NCI-H146 treated with DMSO at 0.1 percent for 48 hours (cell line): ENCODE data around the gene DCP1A.
A peak's percentile ranks its signal among the peaks of the same experiment; 100 is the strongest.

ENCODE experiments used
- DNase-seq: peaks from one replicate; lab custom pipeline; 2025; ENCODE audit not compliant: unreplicated experiment; lab: John Stamatoyannopoulos, UW

The DCP1A gene

DNA sequence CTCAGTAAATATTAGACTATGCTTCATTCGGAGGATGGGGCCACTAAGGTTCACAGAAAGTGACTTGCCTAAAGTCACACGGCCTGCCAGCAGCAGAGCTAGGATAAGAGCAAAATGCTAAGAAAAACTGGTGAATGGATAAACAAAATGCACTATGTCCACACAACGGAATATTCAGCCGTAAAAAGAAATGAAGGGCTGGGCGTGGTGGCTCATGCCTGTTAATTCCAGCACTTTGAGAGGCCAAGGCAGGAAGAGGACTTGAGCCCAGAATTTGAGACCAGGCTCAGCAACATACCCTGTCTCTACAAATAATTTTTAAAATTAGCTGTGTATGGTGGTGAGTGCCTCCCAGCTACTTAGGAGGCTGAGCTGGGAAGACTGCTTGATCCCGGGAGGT, 99.2 kb downstream of the DCP1A start:
- DNase-seq: no peak

DNA sequence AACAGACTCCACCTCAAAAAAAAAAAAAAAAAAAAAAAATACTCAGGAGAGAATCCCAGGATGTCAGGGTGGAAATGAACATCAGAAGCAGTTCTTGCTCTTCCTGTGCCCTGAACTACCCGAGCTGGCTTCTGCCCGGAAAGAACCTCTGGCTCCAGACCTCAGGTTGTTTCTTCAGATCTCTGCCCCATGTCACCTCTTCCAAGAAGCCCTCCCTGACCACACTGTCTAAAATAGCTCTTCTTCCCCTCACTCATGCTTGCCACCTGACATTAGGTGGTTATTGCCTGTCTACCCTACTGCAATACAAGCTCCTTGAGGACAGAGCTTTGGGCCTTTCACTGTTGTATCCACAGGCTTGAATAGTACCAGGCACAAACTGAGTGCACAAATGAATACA, 99.7 kb downstream of the DCP1A start:
- DNase-seq: no peak

DNA sequence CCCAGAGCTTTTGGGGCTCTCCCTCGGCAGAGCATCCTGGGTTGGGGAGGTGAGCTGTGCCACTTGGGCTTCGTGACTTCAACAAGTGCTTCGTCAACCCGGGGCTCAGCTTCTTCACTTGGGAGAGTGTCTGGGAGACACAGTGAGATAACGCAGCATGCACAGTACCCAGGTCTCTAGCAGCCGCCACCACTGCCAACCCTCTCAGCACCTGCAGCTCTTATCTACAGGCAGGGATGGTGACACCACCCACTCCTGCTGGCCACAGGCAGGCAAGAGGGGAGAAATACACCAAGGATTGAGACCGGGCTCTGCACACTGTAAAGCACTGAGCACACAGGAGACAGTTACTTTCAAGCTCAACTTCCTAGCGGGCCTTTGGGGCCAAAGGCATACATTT, 103.1 kb downstream of the DCP1A start:
- no peak for DNase-seq

DNA sequence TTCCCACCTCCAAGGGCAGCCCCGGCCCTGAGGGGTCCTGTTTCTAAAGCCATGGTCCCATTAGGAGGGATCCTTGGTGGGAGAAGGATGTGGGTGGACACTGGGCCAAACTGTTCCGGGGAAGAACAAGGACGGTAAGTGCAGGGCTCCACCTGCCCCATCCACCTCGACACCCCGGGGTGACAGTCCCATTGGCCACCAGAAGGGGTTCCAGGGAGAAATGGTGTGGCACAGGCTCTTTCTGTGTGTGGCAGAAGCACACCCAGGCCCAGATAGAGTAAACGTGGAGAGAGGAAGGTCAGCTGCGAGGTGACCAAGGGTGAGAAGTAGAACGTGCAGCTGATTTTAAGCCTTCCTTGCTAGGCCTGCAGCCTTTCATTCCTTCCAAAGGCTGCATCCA, 103.6 kb downstream of the DCP1A start:
- DNase-seq: no peak

DNA sequence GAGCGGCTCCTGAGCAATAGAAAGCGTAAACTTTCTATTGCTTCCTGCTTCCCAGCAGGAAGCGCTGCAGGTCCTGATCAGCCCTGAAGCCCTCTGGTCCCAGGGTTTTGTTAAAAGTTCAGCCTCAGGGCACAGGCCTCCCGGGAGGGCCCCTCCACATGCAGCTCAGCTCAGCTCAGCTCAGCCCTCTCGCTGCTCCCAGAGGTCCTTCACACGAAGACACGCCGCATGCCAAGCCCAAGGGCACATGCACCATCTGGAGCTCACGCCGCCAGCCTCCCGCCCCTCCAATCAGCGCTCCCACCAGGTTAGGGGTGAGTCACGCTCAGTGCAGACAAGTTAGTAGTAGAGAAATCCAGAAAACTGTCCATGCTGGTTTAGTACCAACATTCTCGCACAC, 104.2 kb downstream of the DCP1A start:
- DNase-seq: peak; percentile 46

DNA sequence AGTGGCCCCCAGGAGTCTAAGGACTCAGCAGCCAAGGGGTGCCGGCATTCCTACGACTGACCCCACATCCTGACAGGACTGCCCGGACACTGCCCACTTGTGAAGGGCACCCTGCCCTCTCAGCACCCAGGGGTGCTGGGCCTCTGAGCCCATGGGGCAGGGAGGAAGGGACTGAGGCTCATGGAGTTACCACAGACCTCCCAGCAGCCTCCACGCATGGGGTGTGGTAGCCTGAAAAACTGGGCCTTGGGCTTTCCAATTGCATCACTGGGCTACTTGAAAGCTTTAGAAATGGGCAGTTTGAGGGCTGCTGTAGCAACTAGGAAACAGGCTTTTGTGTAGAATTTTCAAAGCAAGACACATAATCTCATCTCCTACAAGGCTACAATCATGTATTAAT, 104.7 kb downstream of the DCP1A start:
- DNase-seq: no peak

DNA sequence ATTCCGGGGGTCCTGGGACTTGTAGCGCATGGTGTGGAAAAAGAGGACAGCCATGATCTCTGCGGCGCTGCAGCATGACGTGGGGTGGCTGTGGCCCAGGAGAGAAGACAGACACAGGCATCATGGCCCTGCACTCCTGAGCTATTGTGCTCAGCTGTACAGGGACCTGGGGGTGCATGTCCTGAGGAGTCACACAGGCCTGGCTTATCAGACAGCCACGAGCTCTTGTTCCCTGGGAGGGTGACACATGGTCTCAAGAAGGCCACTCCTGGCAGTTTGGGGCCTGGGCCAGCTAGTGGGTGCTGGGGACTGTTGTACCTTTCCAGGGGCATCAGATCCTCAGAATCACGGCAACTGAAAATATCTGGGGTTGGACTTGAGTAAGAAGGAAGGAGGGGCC, 105.2 kb downstream of the DCP1A start:
- no peak for DNase-seq

DNA sequence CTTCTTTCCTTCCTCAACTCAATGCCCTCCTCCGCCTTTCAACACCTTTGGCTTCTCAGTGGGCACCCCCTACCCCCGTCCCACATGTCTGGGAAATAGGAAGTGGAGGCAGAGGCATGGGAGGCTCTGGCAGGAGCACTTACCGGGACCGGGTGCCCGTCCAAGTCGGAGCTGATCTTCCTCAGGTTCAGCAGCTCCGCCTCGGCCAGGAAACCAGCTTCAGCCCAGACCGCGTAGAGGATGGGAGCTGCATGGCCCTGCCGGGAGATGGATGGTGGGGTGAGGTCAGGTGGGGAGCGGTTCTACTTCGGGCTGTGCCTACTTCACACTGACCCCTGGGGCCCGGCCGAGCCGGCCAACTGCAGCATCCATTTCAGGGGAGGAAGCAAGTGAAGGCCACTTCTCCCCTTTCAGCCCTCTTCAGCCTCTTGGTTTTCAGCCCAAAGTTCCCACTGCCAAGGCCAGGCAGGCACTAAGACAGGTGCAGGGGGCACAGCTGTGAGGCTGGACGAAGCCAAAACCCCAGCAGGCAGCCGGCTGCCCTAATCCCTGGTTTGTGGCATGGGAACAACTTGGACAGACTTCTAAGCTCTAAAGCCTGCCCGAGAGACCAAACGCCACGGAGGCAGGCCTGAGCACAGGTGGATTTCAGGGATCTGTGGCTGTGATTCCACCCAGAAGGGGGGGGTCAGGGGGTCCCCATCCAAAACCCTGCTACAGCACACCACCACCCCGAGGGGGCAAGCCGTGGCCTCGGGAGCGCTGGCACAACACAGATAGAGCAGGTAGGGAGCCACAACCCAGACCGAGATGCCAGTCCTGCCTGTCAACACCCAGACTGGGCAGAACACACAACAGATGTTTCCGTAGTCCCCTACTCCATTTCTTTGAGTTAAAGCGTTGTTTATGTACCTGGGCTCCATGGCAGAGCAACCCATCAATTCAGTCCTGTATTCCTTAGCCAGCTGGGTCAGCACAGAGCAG, 106.1 kb downstream of the DCP1A start:
- DNase-seq: no peak

DNA sequence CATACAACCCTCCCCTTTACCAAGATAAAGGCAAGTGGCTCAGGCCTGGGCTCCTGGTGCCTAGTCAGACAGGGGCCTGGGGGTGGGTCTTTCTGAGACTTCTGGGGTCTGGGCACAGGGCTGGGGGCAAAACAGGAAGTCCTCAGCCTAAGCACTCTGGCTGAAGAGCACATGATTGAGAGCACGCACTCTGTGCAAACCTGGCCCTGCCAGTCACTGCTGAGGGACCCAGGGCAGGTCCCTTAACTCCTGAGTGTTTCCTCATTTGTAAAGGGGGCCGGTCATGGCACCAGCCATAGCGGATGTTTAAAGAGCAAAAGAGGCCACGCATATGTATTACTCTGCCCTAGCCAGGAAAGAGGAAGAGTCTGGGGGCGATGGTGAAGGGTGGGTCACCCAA, 107.5 kb downstream of the DCP1A start:
- DNase-seq: no peak

DNA sequence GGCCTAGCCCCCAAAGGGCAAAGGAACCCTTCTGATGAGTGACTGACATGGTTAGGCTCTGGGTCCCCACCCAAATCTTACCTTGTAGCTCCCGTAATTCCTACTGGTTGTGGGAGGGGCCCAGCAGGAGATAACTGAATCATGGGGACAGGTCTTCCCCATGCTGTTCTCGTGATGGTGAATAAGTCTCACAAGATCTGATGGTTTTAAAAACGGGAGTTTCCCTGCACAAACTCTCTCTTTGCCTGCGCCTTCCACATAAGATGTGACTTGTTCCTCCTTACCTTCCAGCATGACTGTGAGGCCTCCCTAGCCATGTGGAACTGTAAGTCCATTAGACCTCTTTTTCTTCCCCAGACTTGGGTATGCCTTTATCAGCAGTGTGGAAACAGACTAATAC, 108.5 kb downstream of the DCP1A start:
- DNase-seq: no peak

DNA sequence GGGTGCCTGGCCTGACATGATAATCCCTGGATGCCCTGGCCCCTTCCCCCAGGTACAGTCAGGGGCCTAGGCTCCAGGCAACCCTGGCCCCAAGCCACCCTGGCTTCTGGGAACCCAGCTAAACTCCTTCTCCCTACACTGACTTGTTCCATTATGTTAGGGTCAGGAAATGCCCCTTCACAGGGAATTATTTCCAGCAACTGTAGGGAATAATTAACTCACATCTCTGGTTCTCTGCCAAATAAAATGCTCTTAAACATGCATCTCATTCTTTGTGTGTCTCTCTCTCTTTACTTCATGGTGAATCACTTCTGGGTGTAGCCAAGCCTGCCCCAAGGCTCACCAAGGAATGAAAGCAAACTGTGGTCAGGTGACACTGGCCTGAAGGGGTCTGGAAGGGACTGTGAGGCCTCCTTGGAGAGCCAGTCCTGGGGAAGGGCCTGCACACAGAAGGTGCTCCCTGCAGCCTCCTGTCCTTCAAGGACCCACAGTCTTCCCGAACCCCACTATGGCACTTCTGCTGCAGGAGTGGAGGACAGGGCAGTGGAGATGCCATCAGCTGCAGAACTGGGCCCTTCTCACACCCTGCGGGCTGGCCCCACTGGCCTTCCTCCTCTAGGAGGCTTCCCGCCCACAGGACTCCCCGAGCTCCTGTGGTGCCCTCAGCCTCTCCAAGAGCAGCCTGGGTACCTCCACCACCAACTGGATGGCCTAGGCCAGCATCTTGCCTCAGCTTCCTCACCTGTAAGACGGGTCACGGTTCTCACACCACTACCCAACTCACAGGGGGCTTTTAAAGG, 109.1 kb downstream of the DCP1A start:
- no peak for DNase-seq

DNA sequence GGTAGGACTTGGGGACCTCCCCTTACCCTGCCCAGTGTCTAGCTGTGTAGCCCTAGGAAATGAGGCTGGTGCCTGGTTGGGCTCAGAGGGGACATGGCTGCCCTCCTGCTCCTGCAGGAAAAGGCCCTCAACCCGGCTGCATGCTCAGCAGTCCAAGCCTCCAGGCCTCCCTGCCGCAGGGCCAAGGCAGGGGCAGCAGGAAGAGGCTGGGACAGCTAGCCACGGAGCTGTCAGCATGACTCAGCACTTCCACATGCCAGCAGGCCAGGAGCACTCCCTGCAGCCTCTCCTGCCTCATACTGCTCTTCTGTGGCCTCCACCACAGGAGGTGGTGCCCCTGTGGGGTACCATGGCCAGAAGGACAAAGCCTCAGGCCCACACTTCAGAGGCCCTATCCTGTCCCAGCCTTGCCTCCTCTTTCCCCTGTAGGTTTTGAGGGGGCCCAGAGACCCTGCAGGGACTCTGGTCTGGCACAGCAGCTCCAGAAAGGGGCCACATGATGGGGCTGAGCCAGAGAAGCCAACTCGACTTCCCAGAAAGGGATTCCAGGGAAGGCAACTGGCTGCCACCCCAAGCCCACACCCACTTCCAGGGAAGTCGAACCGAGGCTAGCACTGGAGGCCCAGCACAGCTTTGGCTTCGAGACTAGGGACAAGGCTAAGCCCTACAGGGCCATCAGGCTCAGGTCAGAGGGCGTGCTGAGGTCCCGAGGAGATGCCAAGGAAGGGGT, 111.1 kb downstream of the DCP1A start:
- DNase-seq: no peak

DNA sequence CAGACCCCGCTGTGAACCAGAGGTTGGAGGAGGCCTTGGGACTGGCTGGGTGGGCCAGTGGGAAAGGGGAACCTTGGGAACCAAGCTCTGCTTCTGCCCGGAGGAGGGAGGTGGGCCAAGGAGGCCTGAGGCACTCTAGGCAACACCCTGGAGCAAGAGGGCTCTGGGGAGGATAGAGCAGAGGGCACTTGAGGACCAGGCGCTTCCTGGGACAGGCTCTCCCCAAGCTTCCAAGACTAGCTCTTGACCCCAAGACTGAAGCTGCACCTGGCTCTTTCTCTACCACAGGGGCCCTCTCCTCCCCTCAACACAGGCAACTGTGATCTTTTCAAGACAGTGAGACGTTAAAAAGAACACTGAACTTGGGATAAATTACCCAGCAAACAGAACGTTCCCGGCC, 111.8 kb downstream of the DCP1A start:
- no peak for DNase-seq

DNA sequence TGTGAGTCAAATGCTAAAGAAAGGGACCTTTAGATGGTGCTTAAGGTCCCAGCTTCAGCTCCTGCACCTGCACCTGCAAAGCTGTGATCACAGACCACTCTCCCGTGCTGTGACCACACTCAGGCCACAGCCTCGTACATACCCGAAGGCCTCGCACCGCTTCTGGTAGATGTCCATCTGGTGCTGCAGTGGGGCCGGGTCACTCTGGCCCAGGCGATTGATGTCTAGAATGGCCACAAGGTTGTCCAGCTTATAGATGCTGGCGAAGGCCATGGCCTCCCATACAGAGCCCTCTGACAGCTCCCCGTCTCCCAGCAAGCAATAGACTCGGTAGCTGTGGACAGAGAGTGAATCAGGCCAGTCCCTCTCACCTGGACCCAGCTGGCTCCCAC, 112.5 kb downstream of the DCP1A start:
- no peak for DNase-seq

DNA sequence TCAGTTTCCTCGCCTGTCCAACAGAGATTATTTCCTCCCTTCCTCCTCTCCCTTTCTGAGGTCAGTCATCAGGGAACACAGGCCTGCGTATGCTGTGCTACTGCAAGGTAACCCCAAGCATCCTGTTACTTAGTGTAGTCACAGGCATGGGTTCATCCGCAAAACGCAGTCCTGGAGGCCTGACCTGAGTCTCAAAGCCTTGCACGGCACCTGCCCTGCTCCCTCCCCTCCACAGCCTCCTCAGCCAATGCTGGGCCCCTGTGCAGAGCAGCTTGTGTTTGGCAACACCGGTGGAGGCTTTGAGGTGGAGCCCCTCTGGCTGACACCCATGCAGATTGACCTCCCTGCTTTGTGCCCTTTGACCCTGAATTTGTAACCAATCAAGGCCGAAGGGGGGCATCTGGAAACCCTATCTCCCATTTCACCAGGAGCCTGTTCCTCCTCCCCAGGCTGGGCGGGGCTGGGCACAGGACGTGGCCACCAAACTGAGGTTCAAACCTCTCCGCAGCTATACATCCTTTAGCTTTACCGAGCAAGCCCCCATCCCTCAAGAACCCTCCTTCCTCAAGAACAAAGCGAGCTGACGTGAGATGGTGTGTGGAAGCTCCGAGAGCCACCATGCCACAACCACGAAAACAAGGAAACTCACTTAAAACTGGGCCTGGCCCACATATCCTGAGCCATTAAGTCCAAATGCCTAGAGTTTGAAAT, 113.1 kb downstream of the DCP1A start:
- DNase-seq: no peak
